Kidney glomerular epithelial cell (primary cell): ENCODE results near the gene ASPG.

ENCODE experiments used
- DNase-seq: peaks from one replicate; lab custom pipeline; 2025; lab: John Stamatoyannopoulos, UW

The ASPG gene

GRCh38 chr14:104075530-104076151 lies 9.9 kb upstream of the ASPG start:
- no peak for DNase-seq

GRCh38 chr14:104076743-104077142 lies 8.8 kb upstream of the ASPG start:
- DNase-seq = no peak

- peak; percentile 85 for DNase-seq
Measured at GRCh38 chr14:104078031-104078455, 7.5 kb upstream of the ASPG start.

GRCh38 chr14:104080376-104081260 lies 4.9 kb upstream of the ASPG start:
- DNase-seq = no peak

- DNase-seq = no peak
Measured at GRCh38 chr14:104081261-104081835, 4.2 kb upstream of the ASPG start.

- DNase-seq = no peak
Measured at GRCh38 chr14:104081951-104082464, 3.5 kb upstream of the ASPG start.

GRCh38 chr14:104082807-104083206 lies 2.7 kb upstream of the ASPG start:
- no peak for DNase-seq

- DNase-seq = no peak
Measured at GRCh38 chr14:104084251-104085002, 1.1 kb upstream of the ASPG start.

GRCh38 chr14:104085889-104086201 lies 345 bp downstream of the ASPG start:
- DNase-seq = no peak

GRCh38 chr14:104086210-104086660 lies 735 bp downstream of the ASPG start:
- no peak for DNase-seq

- no peak for DNase-seq
Measured at GRCh38 chr14:104086661-104087461, 1.4 kb downstream of the ASPG start.

GRCh38 chr14:104087505-104087904 lies 2.0 kb downstream of the ASPG start:
- no peak for DNase-seq

GRCh38 chr14:104087981-104088850 lies 2.7 kb downstream of the ASPG start:
- DNase-seq = no peak

GRCh38 chr14:104090071-104090748 lies 4.7 kb downstream of the ASPG start:
- no peak for DNase-seq

GRCh38 chr14:104091061-104091926 lies 5.8 kb downstream of the ASPG start:
- DNase-seq = no peak

GRCh38 chr14:104091927-104092771 lies 6.6 kb downstream of the ASPG start:
- DNase-seq = no peak

GRCh38 chr14:104092931-104093365 lies 7.4 kb downstream of the ASPG start:
- DNase-seq = no peak
